Lower leg skin (tissue), 4 donors: ENCODE data around the gene THEM5. TPM values are rescaled to one million over a fixed set of nuclear protein-coding genes. Genes with fewer than 3 reads are reported as not detected.

Experiments used
- DNase-seq, 2 donors: peaks; one replicate each; pipeline ENCODE4 v3.0.0-alpha.2; 2019; ENCODE audit warnings: low spot score in 2 of 2
- H3K4me3 ChIP-seq: fragments of 200-600 bp; sonication (generic); 2 replicates; pipeline ENCODE4 v1.5.1; 2017; ENCODE audit warnings: mild to moderate bottlenecking, low read depth; ENCODE audit not compliant: poor library complexity, severe bottlenecking
- CTCF ChIP-seq, 3 donors: fragments of 450-650 bp; IDR thresholded peaks; one replicate each; pipeline ENCODE4 v1.5.1; 2016; ENCODE audit warnings: antibody characterized with exemption in 3 of 3, mild to moderate bottlenecking in 3 of 3, moderate library complexity in 2 of 3
- POLR2A ChIP-seq, 2 donors: fragments of 450-650 bp; IDR thresholded peaks; one replicate each; pipeline ENCODE4 v1.6.1; 2016 to 2017; ENCODE audit warnings: antibody characterized with exemption in 2 of 2, mild to moderate bottlenecking in 1 of 2, moderate library complexity in 1 of 2
- WGBS, 2 donors: methylation state at CpG; one replicate each; pipeline ENCODE4 v1.1.5; 2018; 5-methylcytosine and 5-hydroxymethylcytosine counted together
- intact Hi-C: fragments of 100-400 bp; cut with DNase I; formaldehyde crosslinking; loops from one replicate; pipeline ENCODE4 v1.15.0; 2023; ENCODE audit warnings: low total_unique reads
- total RNA-seq, 4 donors: library from RNA; depleted of rRNA; stranded (reverse); fragments of >200 nt; gene quantifications; one replicate each; pipeline ENCODE4 v1.1.0, GENCODE V29; 2016

The THEM5 gene
- total RNA-seq, 4 donors from 2014 or later = 74.4 to 115 (median 88.3) TPM

- no peak for DNase-seq
Observed at GRCh38 chr1:151825751-151826660, 27.5 kb downstream of the THEM5 start.

GRCh38 chr1:151825204-151825603 lies 28.3 kb downstream of the THEM5 start:
- intact Hi-C loops = no loop called here
- no peak for DNase-seq
- H3K4me3 ChIP-seq = no peak overlapping the region
- no peak for TF ChIP-seq POLR2A (IDR thresholded peaks at IDR 0.05)
- TF ChIP-seq CTCF (IDR thresholded peaks at IDR 0.05) = no peak
- 71 to 72% methylated on average over 9 of the region's 9 CpGs for WGBS, 2 donors

More at GRCh38 chr1:151825751-151826660, 27.5 kb downstream of the THEM5 start:
- H3K4me3 ChIP-seq = no peak overlapping the region
- TF ChIP-seq POLR2A (IDR thresholded peaks at IDR 0.05) (no peak), CTCF (IDR thresholded peaks at IDR 0.05) (no peak)
- WGBS, 2 donors = 54% methylated on average over 19 to 20 of the region's 21 CpGs
- intact Hi-C loops = no loop called here

- H3K4me3 ChIP-seq = no peak overlapping the region
- WGBS, 2 donors = 81 to 83% methylated on average over 8 of the region's 8 CpGs
- intact Hi-C loops = no loop called here
- no peak for TF ChIP-seq POLR2A (IDR thresholded peaks at IDR 0.05)
- TF ChIP-seq CTCF (IDR thresholded peaks at IDR 0.05) = no peak
- no peak for DNase-seq
Observed at GRCh38 chr1:151823175-151823574, 30.3 kb downstream of the THEM5 start.

GRCh38 chr1:151822404-151822803 lies 31.1 kb downstream of the THEM5 start:
- DNase-seq = no peak
- no peak overlapping the region for H3K4me3 ChIP-seq
- WGBS, 2 donors = 61 to 68% methylated on average over 7 of the region's 7 CpGs
- TF ChIP-seq CTCF (IDR thresholded peaks at IDR 0.05) (no peak), POLR2A (IDR thresholded peaks at IDR 0.05) (no peak)
- intact Hi-C loops = no loop called here

- TF ChIP-seq CTCF (IDR thresholded peaks at IDR 0.05) (no peak), POLR2A (IDR thresholded peaks at IDR 0.05) (no peak)
- intact Hi-C loops = no loop called here
- DNase-seq = no peak
- H3K4me3 ChIP-seq = no peak overlapping the region
- WGBS, 2 donors = 12 to 28% methylated on average over 2 of the region's 2 CpGs
Observed at GRCh38 chr1:151820940-151821339, 32.6 kb downstream of the THEM5 start.
